Hepatic stellate cell (primary cell): ENCODE data around the gene MBTPS2.
"Not testable (repeated sequence)": the region's sequence is repeated elsewhere in the genome, so short reads cannot be mapped to it uniquely, and the experiment has no call there.

Experiments
- DNase-seq: peaks from one replicate; pipeline ENCODE4 v3.0.0; 2011; ENCODE audit warnings: low spot score

Gene MBTPS2

GRCh38 chrX:21856504-21856903 lies 17.1 kb downstream of the MBTPS2 start:
- no peak for DNase-seq

DNA sequence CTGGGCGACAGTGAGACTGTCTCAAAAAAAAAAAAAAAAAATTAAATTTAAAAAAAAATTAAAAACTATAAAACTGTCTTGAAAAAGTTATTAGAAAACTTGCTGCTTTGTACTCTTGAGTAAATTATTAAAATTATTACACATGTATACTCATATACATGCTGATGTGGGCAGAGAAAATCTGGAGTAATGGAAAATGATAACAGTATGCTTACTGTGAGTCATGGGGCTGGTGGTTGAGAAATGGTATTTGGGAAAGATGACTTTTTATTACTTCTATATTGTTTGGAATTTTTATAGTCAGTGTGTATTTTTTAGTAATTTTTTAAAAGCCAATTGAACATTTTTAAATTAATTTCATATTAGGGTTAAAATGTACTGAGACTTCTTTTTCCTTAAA lies 23.8 kb downstream of the MBTPS2 start:
- DNase-seq: no peak

- DNase-seq: no peak
Measured at GRCh38 chrX:21865436-21865835, 26.0 kb downstream of the MBTPS2 start.

DNA sequence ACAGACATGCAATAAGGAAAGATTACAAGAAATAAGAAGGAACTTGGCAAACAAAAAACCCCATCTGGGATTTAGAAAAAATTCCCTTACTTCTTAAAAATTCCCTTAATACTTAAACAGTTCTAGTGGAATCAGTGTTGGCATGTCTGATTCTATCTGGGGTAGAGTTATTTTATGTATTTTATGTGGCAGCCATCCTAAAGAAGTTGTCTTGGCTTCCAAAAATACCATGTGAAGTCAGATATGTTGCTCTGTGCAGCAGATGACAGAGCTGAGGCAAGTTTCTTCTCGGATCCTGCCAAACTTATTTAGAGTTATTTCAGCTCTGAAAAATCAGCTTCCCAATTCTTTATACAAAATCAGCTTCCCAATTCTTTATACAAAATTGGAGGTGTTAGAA lies 31.1 kb downstream of the MBTPS2 start:
- DNase-seq: no peak

GRCh38 chrX:21873063-21873775 lies 33.8 kb downstream of the MBTPS2 start:
- DNase-seq: no peak

GRCh38 chrX:21874182-21874581 lies 34.8 kb downstream of the MBTPS2 start:
- DNase-seq: not testable (repeated sequence)

- DNase-seq: no peak
Measured at GRCh38 chrX:21875013-21875412, 35.6 kb downstream of the MBTPS2 start.

GRCh38 chrX:21881881-21882574 lies 42.6 kb downstream of the MBTPS2 start:
- no peak for DNase-seq

GRCh38 chrX:21883258-21883657 lies 43.8 kb downstream of the MBTPS2 start:
- no peak for DNase-seq

DNA sequence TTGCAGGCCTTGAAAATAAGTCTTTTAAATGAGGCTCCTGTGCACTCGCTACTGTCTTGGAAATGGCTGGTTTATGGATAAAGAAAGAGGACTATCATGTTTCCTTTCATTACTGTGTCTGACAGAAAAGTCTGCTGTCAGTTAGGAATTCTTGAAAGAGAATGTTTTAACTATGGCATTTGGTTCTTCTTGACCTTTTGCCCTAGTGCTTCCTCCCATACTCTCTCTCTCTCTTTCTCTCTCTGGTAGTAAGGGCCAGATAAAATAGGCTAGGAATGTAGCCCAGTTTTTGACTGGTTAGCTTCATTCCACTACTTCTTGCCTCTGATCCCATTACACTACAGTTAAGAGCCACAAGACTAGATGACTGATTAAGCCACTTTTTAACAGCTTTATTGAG lies 46.2 kb downstream of the MBTPS2 start:
- no peak for DNase-seq

- DNase-seq: no peak
Measured at GRCh38 chrX:21905313-21905712, 65.9 kb downstream of the MBTPS2 start.

GRCh38 chrX:21905953-21906352 lies 66.5 kb downstream of the MBTPS2 start:
- no peak for DNase-seq

GRCh38 chrX:21907260-21907659 lies 67.8 kb downstream of the MBTPS2 start:
- DNase-seq: no peak

- DNase-seq: no peak
Measured at GRCh38 chrX:21911481-21911880, 72.1 kb downstream of the MBTPS2 start.

GRCh38 chrX:21912220-21912619 lies 72.8 kb downstream of the MBTPS2 start:
- no peak for DNase-seq

- DNase-seq: no peak
Measured at GRCh38 chrX:21912989-21913388, 73.6 kb downstream of the MBTPS2 start.

GRCh38 chrX:21926116-21926515 lies 86.7 kb downstream of the MBTPS2 start:
- no peak for DNase-seq

DNA sequence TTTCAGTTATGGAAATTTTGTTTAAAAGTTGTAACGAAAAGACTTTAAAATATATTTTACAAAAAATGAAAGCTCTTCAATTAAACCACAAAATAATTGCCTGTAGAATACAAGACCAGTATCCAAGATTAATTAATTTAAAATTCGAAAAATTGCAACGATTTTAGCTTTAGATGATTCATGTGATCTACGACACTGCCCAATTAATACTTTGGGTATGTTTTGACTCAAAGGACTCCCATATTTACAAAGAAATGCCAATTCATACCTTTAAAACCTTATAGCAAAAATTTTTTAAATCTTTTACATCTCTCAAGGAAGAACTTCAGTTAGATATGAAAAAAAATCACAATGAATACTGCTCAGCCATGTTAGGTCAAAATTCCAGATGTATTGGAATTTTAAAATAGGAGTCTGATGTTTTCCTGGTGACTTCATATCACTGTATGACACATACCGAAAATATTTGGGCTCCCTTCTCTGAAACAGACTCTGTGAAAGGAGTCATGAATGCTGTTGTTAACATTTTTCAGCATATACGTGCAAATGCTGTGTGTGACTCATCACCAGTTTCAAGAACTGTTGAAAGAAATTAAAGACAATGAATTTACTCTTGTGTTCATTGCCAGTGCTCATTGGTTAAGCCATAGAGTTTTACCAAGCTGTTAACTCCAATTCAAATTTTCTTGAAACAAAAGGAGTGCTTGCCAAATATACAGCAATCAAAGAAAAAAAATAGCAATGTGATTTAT lies 87.3 kb downstream of the MBTPS2 start:
- peak; percentile 72 for DNase-seq

- DNase-seq: no peak
Measured at GRCh38 chrX:21929209-21929608, 89.8 kb downstream of the MBTPS2 start.

DNA sequence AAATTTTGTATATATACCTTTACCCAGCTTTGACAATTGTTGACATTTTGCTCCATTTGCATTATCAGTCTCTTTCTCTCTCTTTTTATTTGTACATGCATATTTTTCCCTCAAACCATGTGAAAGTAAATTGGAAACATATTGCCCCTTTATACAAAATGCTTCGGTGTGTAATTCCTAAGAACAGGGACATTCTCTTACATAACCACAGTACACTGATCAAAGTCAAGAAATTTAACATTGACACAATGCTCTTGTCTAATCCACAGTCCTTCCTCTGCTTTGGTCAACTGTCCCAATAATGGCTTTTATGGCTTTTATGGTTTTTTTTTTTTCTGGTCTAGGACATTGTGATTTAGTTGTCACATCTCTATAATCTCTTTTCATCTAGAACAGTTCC lies 91.6 kb downstream of the MBTPS2 start:
- no peak for DNase-seq

DNA sequence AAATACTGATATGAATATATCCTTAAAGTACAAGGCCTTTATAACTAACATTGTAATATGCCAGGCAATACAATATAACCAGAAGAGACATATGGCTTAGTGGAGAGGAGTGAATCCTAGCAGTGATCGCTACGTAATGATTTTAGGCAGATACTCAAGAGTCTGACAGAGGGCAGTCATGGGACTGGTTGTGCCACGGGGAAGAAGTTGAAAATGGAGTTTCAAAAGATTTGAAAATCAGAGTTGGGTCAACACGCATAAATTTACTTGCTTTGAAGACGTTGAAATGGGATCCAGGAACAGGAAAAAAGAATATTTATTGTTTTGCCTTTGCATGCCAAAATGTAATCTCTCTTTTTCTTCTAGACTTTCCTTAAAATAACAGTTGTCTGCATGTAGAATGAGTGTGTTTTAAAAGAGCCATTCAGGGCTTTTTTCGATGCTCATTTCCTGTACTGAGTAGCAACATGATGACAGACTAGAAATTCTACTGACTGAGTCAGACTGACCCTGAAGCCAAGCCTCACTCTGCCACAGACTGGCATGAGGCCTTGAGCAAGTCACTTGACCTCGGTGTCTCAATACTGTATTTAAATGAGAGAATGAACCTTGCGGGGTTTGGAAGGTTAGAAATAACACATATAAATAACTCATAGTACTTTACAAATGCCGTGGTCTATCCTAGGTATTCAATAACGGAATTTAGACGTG lies 93.0 kb downstream of the MBTPS2 start:
- DNase-seq: peak; percentile 53

GRCh38 chrX:21933077-21933476 lies 93.7 kb downstream of the MBTPS2 start:
- no peak for DNase-seq
